GM12878 (cell line): ENCODE data around the gene ADAMTSL3.

Experiments
- ATF2 ChIP-seq: IDR thresholded peaks from 2 replicates; pipeline ENCODE4 v1.6.1; 2012; ENCODE audit warnings: low read length, inconsistent platforms
- CHD2 ChIP-seq: IDR thresholded peaks from 2 replicates; pipeline ENCODE4 v1.6.1; 2011; ENCODE audit warnings: low read depth, low read length, improper control_type of control experiment, borderline replicate concordance
- CTCF ChIP-seq, 3 experiments: IDR thresholded peaks in 2 of 3; conservative IDR thresholded peaks in 1 of 3; 2 replicates each; pipeline ENCODE4 v1.5.1; 2011; ENCODE audit warnings: low read depth in 3 of 3, low read length in 3 of 3, mild to moderate bottlenecking in 3 of 3, control low read depth in 2 of 3, moderate library complexity in 2 of 3, inconsistent platforms in 1 of 3, mixed read lengths in 1 of 3; ENCODE audit not compliant: control insufficient read depth in 2 of 3, insufficient read depth in 1 of 3; ENCODE audit errors: extremely low read depth in 1 of 3
- EP300 ChIP-seq, 2 experiments: fragments of 150-350 bp in 1 of 2; IDR thresholded peaks; 2 replicates each; pipeline ENCODE4 v1.6.1; 2011 to 2012; ENCODE audit warnings: low read depth in 2 of 2, low read length in 2 of 2, borderline replicate concordance in 1 of 2, improper control_type of control experiment in 1 of 2, inconsistent platforms in 1 of 2; ENCODE audit not compliant: control insufficient read depth in 1 of 2
- EZH2 ChIP-seq: IDR thresholded peaks from 2 replicates; pipeline ENCODE4 v1.6.1; 2012; ENCODE audit warnings: low read depth, mild to moderate bottlenecking, control low read depth, inconsistent platforms, low read length, borderline replicate concordance; ENCODE audit not compliant: control insufficient read depth
- FOXK2 ChIP-seq: fragments of 450-650 bp; IDR thresholded peaks from 2 replicates; pipeline ENCODE4 v1.6.1; 2017; ENCODE audit warnings: mild to moderate bottlenecking, moderate library complexity
- MTA2 ChIP-seq: fragments of 450-650 bp; IDR thresholded peaks from 2 replicates; pipeline ENCODE4 v1.6.1; 2016; ENCODE audit warnings: low read depth, mild to moderate bottlenecking, moderate library complexity
- MTA3 ChIP-seq: IDR thresholded peaks from 2 replicates; pipeline ENCODE4 v1.6.1; 2012; ENCODE audit warnings: low read length, inconsistent platforms, borderline replicate concordance
- POLR2A ChIP-seq: IDR thresholded peaks from 2 replicates; pipeline ENCODE4 v1.6.1; 2011; ENCODE audit warnings: low read depth, mild to moderate bottlenecking, low read length
- POLR2AphosphoS5 ChIP-seq: IDR thresholded peaks from 2 replicates; pipeline ENCODE4 v1.6.1; 2011; ENCODE audit warnings: mild to moderate bottlenecking, low read length, inconsistent platforms
- RB1 ChIP-seq: fragments of 450-650 bp; formaldehyde crosslinking; IDR thresholded peaks from 2 replicates; pipeline ENCODE4 v1.6.1; 2017; ENCODE audit warnings: mild to moderate bottlenecking, borderline replicate concordance
- RELA ChIP-seq: fragments of 450-650 bp; IDR thresholded peaks from 2 replicates; pipeline ENCODE4 v1.8.0; 2014; ENCODE audit warnings: borderline replicate concordance; ENCODE audit not compliant: partially characterized antibody
- REST ChIP-seq: IDR thresholded peaks from 2 replicates; pipeline ENCODE4 v1.6.1; 2012; ENCODE audit warnings: mild to moderate bottlenecking, low read depth, low read length
- TF ChIP-seq, protein P1 (sequence below): IDR thresholded peaks from 2 replicates; pipeline ENCODE4 v1.6.1; 2012; ENCODE audit warnings: low read depth, low read length, improper control_type of control experiment

DNA sequence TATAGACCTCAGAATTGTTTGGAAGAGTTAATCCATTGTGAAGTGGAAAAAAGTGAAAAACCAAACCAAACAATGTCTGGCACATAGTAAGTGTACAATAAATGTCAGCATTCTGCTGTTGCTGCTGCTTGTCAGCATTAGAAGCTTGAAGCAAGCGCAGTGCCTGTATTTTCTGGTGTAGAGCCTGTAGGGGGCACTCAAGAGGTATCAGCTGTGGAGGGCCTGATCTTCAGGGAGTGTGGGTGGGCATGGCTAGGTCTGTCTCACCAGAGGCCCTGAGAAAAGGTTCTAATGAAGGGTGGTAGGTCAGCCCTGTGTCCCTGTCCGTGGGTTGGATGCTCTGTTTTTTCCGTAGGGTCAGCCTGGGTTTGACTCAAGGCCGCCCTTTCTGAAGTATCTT, 3.6 kb downstream of the ADAMTSL3 start:
- peak in 2 of 3 experiments; percentile 8 to 38; a peak in 2 of 6 replicates for TF ChIP-seq CTCF (IDR thresholded peaks at IDR 0.05 in 2 of 3, conservative IDR thresholded peaks at IDR 0.05 in 1 of 3; ENCODE audit: control insufficient read depth in 2 of 3, extremely low read depth in 1 of 3, insufficient read depth in 1 of 3, low read depth in 3 of 3, low read length in 3 of 3)
- TF ChIP-seq MTA3 = no peak
- TF ChIP-seq, protein P1, sequence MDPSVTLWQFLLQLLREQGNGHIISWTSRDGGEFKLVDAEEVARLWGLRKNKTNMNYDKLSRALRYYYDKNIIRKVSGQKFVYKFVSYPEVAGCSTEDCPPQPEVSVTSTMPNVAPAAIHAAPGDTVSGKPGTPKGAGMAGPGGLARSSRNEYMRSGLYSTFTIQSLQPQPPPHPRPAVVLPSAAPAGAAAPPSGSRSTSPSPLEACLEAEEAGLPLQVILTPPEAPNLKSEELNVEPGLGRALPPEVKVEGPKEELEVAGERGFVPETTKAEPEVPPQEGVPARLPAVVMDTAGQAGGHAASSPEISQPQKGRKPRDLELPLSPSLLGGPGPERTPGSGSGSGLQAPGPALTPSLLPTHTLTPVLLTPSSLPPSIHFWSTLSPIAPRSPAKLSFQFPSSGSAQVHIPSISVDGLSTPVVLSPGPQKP = no peak
- no peak for TF ChIP-seq RB1
- TF ChIP-seq POLR2AphosphoS5 = no peak
- no peak for TF ChIP-seq POLR2A
- TF ChIP-seq EZH2 = no peak
- no peak for TF ChIP-seq EP300 (IDR thresholded peaks at IDR 0.05; ENCODE audit: borderline replicate concordance in 1 of 2, control insufficient read depth in 1 of 2, low read depth in 2 of 2, low read length in 2 of 2)
- no peak for TF ChIP-seq ATF2
- no peak for TF ChIP-seq CHD2
- no peak for TF ChIP-seq RELA
- TF ChIP-seq MTA2 = no peak
- TF ChIP-seq REST = no peak
- TF ChIP-seq FOXK2 = no peak
